Gastroesophageal sphincter (tissue), 4 donors: ENCODE data around the gene ABLIM2. TPM values are rescaled to one million over a fixed set of nuclear protein-coding genes. Genes with fewer than 3 reads are reported as not detected.

ENCODE experiments used
- ATAC-seq: fragments of 150-250 bp; one replicate; pipeline ENCODE4 v1.9.1; 2016; ENCODE audit warnings: mild to moderate bottlenecking, moderate library complexity
- H3K27ac ChIP-seq, 4 donors: fragments of 200-600 bp; sonication (generic) in 3 of 4; 1 replicate in 3 of 4; 2 replicates in 1 of 4; pipeline ENCODE4 v1.5.1; 2016 to 2019
- H3K27me3 ChIP-seq: fragments of 200-600 bp; sonication (generic); one replicate; pipeline ENCODE4 v1.5.1; 2019
- H3K36me3 ChIP-seq, 2 donors: fragments of 200-600 bp; sonication (generic); one replicate each; pipeline ENCODE4 v1.5.1; 2019; ENCODE audit warnings: control low read depth in 1 of 2
- H3K4me1 ChIP-seq, 3 donors: fragments of 200-600 bp; sonication (generic); 1 replicate in 2 of 3; 2 replicates in 1 of 3; pipeline ENCODE4 v1.5.1; 2016 to 2019; ENCODE audit warnings: control low read depth in 2 of 3
- H3K4me3 ChIP-seq, 2 donors: fragments of 200-600 bp; sonication (generic); one replicate each; pipeline ENCODE4 v1.5.1; 2019; ENCODE audit warnings: mild to moderate bottlenecking in 1 of 2, moderate library complexity in 1 of 2
- H3K9me3 ChIP-seq, 3 donors: fragments of 200-600 bp; sonication (generic); one replicate each; pipeline ENCODE4 v1.5.1; 2017 to 2019; ENCODE audit warnings: control low read depth in 2 of 3
- EP300 ChIP-seq: sonication (generic); formaldehyde crosslinking; IDR thresholded peaks from one replicate; pipeline ENCODE4 v1.6.1; 2017; ENCODE audit warnings: antibody characterized with exemption, mild to moderate bottlenecking
- POLR2A ChIP-seq, 2 donors: fragments of 450-650 bp; IDR thresholded peaks; one replicate each; pipeline ENCODE4 v1.6.1; 2017; ENCODE audit warnings: antibody characterized with exemption in 2 of 2, mild to moderate bottlenecking in 2 of 2, moderate library complexity in 1 of 2
- POLR2AphosphoS5 ChIP-seq: sonication (generic); formaldehyde crosslinking; IDR thresholded peaks from one replicate; pipeline ENCODE4 v1.6.1; 2017; ENCODE audit warnings: antibody characterized with exemption
- whole genome bisulfite sequencing, 2 donors: methylation state at CpG; one replicate each; pipeline ENCODE4 v1.1.5; 2018; ENCODE audit warnings: low coverage in 1 of 2; 5-methylcytosine and 5-hydroxymethylcytosine counted together
- total RNA-seq, 4 donors: library from RNA; depleted of rRNA; stranded (reverse); fragments of >200 nt; gene quantifications; one replicate each; pipeline ENCODE4 v1.1.0, GENCODE V29; 2016
- TF ChIP-seq, protein P1 (sequence below), 4 experiments: fragments of 200-600 bp in 2 of 4; fragments of 450-650 bp in 2 of 4; sonication (generic) in 1 of 4; IDR thresholded peaks; one replicate each; pipeline ENCODE4 v1.5.1; 2017 to 2019; ENCODE audit warnings: antibody characterized with exemption in 4 of 4, mild to moderate bottlenecking in 2 of 4, moderate library complexity in 2 of 4

ABLIM2 gene
- total RNA-seq, 4 donors from 2014 or later, result 5.0 to 13.5 (median 8.0) TPM

GRCh38 chr4:8030121-8030781 lies 128.4 kb downstream of the ABLIM2 start:
- H3K4me3 ChIP-seq, result no peak overlapping the region
- ATAC-seq, result no peak
- H3K36me3 ChIP-seq, result peaks cover 0 to 57% of the 10 kb centered on the region in 2 donors
- 89% methylated on average over 11 of the region's 22 CpGs; no CpG with 5 or more reads in 1 of the 2 donors for WGBS, 2 donors
- TF ChIP-seq EP300, result no peak
- no peak for TF ChIP-seq POLR2AphosphoS5
- TF ChIP-seq, protein P1, sequence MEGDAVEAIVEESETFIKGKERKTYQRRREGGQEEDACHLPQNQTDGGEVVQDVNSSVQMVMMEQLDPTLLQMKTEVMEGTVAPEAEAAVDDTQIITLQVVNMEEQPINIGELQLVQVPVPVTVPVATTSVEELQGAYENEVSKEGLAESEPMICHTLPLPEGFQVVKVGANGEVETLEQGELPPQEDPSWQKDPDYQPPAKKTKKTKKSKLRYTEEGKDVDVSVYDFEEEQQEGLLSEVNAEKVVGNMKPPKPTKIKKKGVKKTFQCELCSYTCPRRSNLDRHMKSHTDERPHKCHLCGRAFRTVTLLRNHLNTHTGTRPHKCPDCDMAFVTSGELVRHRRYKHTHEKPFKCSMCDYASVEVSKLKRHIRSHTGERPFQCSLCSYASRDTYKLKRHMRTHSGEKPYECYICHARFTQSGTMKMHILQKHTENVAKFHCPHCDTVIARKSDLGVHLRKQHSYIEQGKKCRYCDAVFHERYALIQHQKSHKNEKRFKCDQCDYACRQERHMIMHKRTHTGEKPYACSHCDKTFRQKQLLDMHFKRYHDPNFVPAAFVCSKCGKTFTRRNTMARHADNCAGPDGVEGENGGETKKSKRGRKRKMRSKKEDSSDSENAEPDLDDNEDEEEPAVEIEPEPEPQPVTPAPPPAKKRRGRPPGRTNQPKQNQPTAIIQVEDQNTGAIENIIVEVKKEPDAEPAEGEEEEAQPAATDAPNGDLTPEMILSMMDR (IDR thresholded peaks at IDR 0.05), result no peak
- no peak for TF ChIP-seq POLR2A (IDR thresholded peaks at IDR 0.05)
- no peak overlapping the region for H3K27ac ChIP-seq
- H3K27me3 ChIP-seq, result no peaks in the 10 kb centered on the region
- no peaks in the 10 kb centered on the region for H3K9me3 ChIP-seq
- H3K4me1 ChIP-seq, result no peaks in the 10 kb centered on the region

DNA sequence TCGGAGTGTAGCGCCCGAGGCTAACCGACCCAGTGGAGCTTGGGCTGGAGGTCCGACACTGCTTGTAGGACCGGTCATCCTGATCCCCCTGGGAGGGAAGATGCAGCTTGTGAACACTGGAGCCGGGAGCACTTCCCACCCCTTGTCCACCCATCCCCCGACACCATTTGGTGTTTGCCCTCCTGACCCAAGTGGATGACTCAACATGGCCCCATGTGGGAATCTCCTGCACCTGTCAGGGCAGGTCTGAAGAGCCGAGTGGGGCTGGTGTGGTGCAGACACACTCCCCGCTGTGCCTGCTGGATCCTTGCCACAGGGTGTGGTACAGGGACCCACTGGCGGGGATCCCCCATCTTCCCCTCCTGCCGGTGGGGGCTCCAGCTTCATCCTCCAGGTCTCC lies 128.9 kb downstream of the ABLIM2 start:
- Histone ChIP-seq H3K36me3 (peaks cover 0 to 53% of the 10 kb centered on the region in 2 donors), H3K4me3 (no peak overlapping the region), H3K27ac (no peak overlapping the region), H3K4me1 (no peaks in the 10 kb centered on the region), H3K9me3 (no peaks in the 10 kb centered on the region), H3K27me3 (no peaks in the 10 kb centered on the region)
- no peak for TF ChIP-seq POLR2AphosphoS5
- TF ChIP-seq, protein P1 (IDR thresholded peaks at IDR 0.05), result no peak
- WGBS, 2 donors, result 100% methylated on average over 3 of the region's 12 CpGs; no CpG with 5 or more reads in 1 of the 2 donors
- ATAC-seq, result no peak

GRCh38 chr4:8028884-8029568 lies 129.6 kb downstream of the ABLIM2 start:
- H3K27me3 ChIP-seq, result no peaks in the 10 kb centered on the region
- no peaks in the 10 kb centered on the region for H3K4me1 ChIP-seq
- no peaks in the 10 kb centered on the region for H3K9me3 ChIP-seq
- peaks cover 0 to 53% of the 10 kb centered on the region in 2 donors for H3K36me3 ChIP-seq
- 73 to 78% methylated on average over 7 to 16 of the region's 20 CpGs for whole genome bisulfite sequencing, 2 donors
- TF ChIP-seq, protein P1 (IDR thresholded peaks at IDR 0.05), result no peak
- TF ChIP-seq EP300, result no peak
- TF ChIP-seq POLR2AphosphoS5, result no peak
- no peak for TF ChIP-seq POLR2A (IDR thresholded peaks at IDR 0.05)
- ATAC-seq, result no peak
- no peak overlapping the region for H3K4me3 ChIP-seq
- no peak overlapping the region for H3K27ac ChIP-seq

DNA sequence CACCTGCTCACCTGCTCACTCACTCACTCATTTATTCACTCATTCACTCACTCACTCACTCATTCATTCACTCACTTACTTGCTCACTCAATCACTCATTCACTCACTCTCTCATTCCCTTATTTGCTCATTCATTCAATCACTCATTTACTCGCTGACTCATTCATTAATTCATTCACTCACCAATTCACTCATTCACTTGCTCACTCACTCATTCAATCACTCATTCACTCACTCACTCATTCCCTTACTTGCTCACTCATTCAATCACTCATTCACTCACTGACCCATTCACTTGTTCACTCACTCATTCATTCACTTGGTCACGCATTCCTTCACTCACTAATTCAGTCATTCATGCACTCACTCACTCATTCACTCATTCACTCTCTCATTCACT lies 130.2 kb downstream of the ABLIM2 start:
- no peaks in the 10 kb centered on the region for H3K9me3 ChIP-seq
- H3K27me3 ChIP-seq, result no peaks in the 10 kb centered on the region
- H3K27ac ChIP-seq, result no peak overlapping the region
- H3K36me3 ChIP-seq, result peaks cover 0 to 48% of the 10 kb centered on the region in 2 donors
- no peaks in the 10 kb centered on the region for H3K4me1 ChIP-seq
- TF ChIP-seq POLR2A (IDR thresholded peaks at IDR 0.05), result no peak
- TF ChIP-seq POLR2AphosphoS5, result no peak
- TF ChIP-seq EP300, result no peak
- TF ChIP-seq, protein P1 (IDR thresholded peaks at IDR 0.05), result no peak
- WGBS, 2 donors, result 89 to 100% methylated on average over 2 of the region's 2 CpGs
- ATAC-seq, result no peak
- no peak overlapping the region for H3K4me3 ChIP-seq

- Histone ChIP-seq H3K36me3 (peaks cover 0 to 44% of the 10 kb centered on the region in 2 donors), H3K27ac (no peak overlapping the region), H3K4me1 (no peaks in the 10 kb centered on the region), H3K9me3 (no peaks in the 10 kb centered on the region), H3K4me3 (no peak overlapping the region), H3K27me3 (no peaks in the 10 kb centered on the region)
- no peak for TF ChIP-seq POLR2AphosphoS5
- TF ChIP-seq, protein P1 (IDR thresholded peaks at IDR 0.05), result no peak
- TF ChIP-seq EP300, result no peak
- no peak for TF ChIP-seq POLR2A (IDR thresholded peaks at IDR 0.05)
- WGBS, 2 donors, result 60% methylated on average over 1 of the region's 3 CpGs; no CpG with 5 or more reads in 1 of the 2 donors
- ATAC-seq, result no peak
Measured at GRCh38 chr4:8026453-8026852, 132.2 kb downstream of the ABLIM2 start.
